Type B pancreatic cell (in vitro differentiated cells): Measurements from ENCODE around the gene CEP250. TPM values are rescaled to one million over a fixed set of nuclear protein-coding genes. Genes with fewer than 3 reads are reported as not detected.
"Not testable (repeated sequence)": the region's sequence is repeated elsewhere in the genome, so short reads cannot be mapped to it uniquely, and the experiment has no call there.

Experiments used
- DNase-seq: peaks from one replicate; pipeline ENCODE4 v3.0.0; 2021; ENCODE audit warnings: mixed read lengths; ENCODE audit not compliant: unreplicated experiment; ENCODE audit errors: extremely low spot score
- H3K27ac Mint-ChIP-seq: 2 replicates; pipeline ENCODE4 v1.8.0; 2021; ENCODE audit warnings: mild to moderate bottlenecking, mixed read lengths
- H3K27me3 Mint-ChIP-seq: 2 replicates; pipeline ENCODE4 v1.8.0; 2021; ENCODE audit warnings: mixed read lengths
- H3K36me3 Mint-ChIP-seq: 2 replicates; pipeline ENCODE4 v1.8.0; 2021; ENCODE audit warnings: mixed read lengths
- H3K4me1 Mint-ChIP-seq: one replicate; pipeline ENCODE4 v1.8.0; 2021; ENCODE audit warnings: mixed read lengths; ENCODE audit not compliant: unreplicated experiment
- H3K4me3 Mint-ChIP-seq: 2 replicates; pipeline ENCODE4 v1.8.0; 2021; ENCODE audit warnings: mild to moderate bottlenecking, mixed read lengths
- H3K9me3 Mint-ChIP-seq: 2 replicates; pipeline ENCODE4 v1.8.0; 2021; ENCODE audit warnings: mixed read lengths
- total RNA-seq: library from RNA; stranded (reverse); gene quantifications from 2 replicates; pipeline ENCODE4 v1.2.1, GENCODE V29; 2021; ENCODE audit warnings: low replicate concordance
- TF ChIP-seq, protein P1 (sequence below): fragments of 200-600 bp; sonication (generic); conservative IDR thresholded peaks from 2 replicates; pipeline ENCODE4 v1.5.0; 2021; ENCODE audit warnings: antibody characterized with exemption, mild to moderate bottlenecking

The CEP250 gene
- total RNA-seq, 1 donor from 2014 or later, result 57.1 TPM

GRCh38 chr20:35539756-35540212, 84.4 kb downstream of the CEP250 start:
- Mint-ChIP-seq H3K27me3 (no peaks in the 10 kb centered on the region), H3K27ac (peak overlapping the region; percentile 71), H3K4me3 (peak overlapping the region; percentile 86), H3K9me3 (no peaks in the 10 kb centered on the region), H3K4me1 (peaks cover 10% of the 10 kb centered on the region), H3K36me3 (peaks cover 8% of the 10 kb centered on the region)
- no peak for DNase-seq
- TF ChIP-seq, protein P1, sequence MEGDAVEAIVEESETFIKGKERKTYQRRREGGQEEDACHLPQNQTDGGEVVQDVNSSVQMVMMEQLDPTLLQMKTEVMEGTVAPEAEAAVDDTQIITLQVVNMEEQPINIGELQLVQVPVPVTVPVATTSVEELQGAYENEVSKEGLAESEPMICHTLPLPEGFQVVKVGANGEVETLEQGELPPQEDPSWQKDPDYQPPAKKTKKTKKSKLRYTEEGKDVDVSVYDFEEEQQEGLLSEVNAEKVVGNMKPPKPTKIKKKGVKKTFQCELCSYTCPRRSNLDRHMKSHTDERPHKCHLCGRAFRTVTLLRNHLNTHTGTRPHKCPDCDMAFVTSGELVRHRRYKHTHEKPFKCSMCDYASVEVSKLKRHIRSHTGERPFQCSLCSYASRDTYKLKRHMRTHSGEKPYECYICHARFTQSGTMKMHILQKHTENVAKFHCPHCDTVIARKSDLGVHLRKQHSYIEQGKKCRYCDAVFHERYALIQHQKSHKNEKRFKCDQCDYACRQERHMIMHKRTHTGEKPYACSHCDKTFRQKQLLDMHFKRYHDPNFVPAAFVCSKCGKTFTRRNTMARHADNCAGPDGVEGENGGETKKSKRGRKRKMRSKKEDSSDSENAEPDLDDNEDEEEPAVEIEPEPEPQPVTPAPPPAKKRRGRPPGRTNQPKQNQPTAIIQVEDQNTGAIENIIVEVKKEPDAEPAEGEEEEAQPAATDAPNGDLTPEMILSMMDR, result no peak

GRCh38 chr20:35541118-35541782, 85.9 kb downstream of the CEP250 start:
- DNase-seq, result no peak
- Mint-ChIP-seq H3K36me3 (peaks cover 8% of the 10 kb centered on the region), H3K4me3 (peak overlapping the region; percentile 92), H3K27ac (peak overlapping the region; percentile 85), H3K9me3 (no peaks in the 10 kb centered on the region), H3K27me3 (no peaks in the 10 kb centered on the region), H3K4me1 (peaks cover 10% of the 10 kb centered on the region)
- TF ChIP-seq, protein P1, result no peak

DNA sequence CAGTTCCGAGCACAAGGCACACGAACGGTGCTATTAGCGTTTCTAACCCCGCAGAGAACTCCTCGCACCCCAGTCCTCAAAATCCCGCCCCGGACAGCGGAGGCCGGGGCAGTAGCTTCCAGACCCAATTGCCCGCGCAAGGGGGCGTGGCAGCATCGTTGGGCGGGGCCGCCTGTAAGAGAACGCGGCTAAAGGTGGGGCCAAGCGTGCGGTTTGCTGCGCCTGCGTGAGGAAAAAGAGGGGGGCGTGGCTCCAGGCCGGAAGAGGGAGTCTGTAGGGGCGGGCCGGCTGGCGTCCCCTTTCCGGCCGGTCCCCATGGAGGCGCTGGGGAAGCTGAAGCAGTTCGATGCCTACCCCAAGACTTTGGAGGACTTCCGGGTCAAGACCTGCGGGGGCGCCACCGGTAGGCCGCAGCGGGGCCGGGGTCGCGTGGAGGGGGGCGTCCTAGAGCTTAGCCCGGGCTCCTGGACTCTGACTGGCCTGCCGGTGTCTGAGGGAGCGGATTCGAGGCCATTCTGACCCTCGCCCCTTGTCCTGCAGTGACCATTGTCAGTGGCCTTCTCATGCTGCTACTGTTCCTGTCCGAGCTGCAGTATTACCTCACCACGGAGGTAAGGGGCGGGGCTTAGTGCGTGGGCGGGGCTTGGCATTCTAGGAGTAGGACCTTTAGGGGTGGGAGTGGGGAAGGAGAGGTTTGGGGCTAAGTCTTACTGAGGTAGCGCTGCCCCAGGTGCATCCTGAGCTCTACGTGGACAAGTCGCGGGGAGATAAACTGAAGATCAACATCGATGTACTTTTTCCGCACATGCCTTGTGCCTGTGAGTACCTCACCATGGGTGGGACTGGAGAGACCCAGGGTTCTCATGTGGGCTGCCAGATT, 86.6 kb downstream of the CEP250 start, which contains the start of gene ERGIC3:
Gene ERGIC3 (plus strand): TSS at position 296 of the 880 bp plus-strand sequence. CDS start 20 bp downstream, at position 316.
- Mint-ChIP-seq H3K9me3 (no peaks in the 10 kb centered on the region), H3K27me3 (no peaks in the 10 kb centered on the region), H3K36me3 (peaks cover 8% of the 10 kb centered on the region), H3K4me1 (peaks cover 10% of the 10 kb centered on the region), H3K27ac (peak within 1 kb of the TSS; percentile 85), H3K4me3 (peak within 1 kb of the TSS; percentile 92)
- TF ChIP-seq, protein P1, result no peak
- DNase-seq, result peak; percentile 98

- Mint-ChIP-seq H3K27me3 (no peaks in the 10 kb centered on the region), H3K36me3 (peaks cover 8% of the 10 kb centered on the region), H3K27ac (peak overlapping the region; percentile 85), H3K4me3 (peak overlapping the region; percentile 92), H3K9me3 (no peaks in the 10 kb centered on the region), H3K4me1 (peaks cover 10% of the 10 kb centered on the region)
- TF ChIP-seq, protein P1, result no peak
- DNase-seq, result no peak
Measured at GRCh38 chr20:35542990-35543389, 87.6 kb downstream of the CEP250 start.

DNA sequence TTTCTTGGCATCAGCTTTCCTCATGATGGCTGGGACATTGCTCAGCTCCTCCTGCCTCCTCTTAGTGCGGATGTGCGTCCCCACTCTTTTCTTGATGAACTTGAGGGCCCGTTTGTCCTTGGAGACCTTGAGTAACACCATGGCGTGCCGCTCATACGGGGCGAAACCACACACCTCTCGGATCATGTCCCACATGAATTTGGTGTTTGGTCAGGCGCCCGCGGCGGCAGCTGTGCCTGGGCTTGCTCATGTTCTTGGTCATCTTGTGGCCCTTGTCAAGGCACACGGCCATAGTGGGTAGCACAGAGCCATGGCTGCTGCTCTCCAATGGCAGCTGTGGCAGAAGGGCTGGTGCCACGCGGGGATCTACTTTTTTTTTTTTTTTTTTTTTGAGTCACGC, 89.0 kb downstream of the CEP250 start:
- no peaks in the 10 kb centered on the region for H3K27me3 Mint-ChIP-seq
- H3K27ac Mint-ChIP-seq, result no peak overlapping the region

DNA sequence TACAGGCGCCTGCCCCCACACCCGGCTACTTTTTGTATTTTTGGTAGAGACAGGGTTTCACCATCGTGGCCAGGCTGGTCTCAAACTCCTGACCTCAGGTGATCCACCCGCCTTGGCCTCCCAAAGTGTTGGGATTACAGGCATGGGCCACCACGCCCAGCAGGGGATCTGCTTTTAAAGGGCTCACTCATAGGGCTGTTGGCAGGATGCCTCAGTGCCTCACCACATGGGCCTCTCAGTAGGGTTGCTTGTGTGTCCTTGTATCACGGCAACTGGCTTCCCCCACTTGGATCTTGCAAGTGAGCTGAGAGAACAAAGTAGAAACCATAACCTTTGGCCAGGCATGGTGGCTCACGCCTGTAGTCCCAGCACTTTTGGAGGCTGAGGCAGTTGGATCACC, 89.5 kb downstream of the CEP250 start:
- H3K27me3 Mint-ChIP-seq, H3K36me3 Mint-ChIP-seq, H3K4me3 Mint-ChIP-seq, H3K9me3 Mint-ChIP-seq, DNase-seq, H3K27ac Mint-ChIP-seq, H3K4me1 Mint-ChIP-seq: not testable (repeated sequence)

More for the DNA sequence above, 89.0 kb downstream of the CEP250 start:
- Mint-ChIP-seq H3K36me3 (peaks cover 8% of the 10 kb centered on the region), H3K9me3 (no peaks in the 10 kb centered on the region), H3K4me3 (no peak overlapping the region), H3K4me1 (peaks cover 10% of the 10 kb centered on the region)
- TF ChIP-seq, protein P1, result no peak
- no peak for DNase-seq
